MCF 10A (cell line): ENCODE results near the gene C20orf173. TPM values are rescaled to one million over a fixed set of nuclear protein-coding genes. Genes with fewer than 3 reads are reported as not detected.
A peak's percentile ranks its signal among the peaks of the same experiment; 100 is the strongest.

Experiments
- BruUV-seq: library from RNA; stranded (reverse); fragments of 400-500 nt; replicated peaks from 2 replicates; lab custom pipeline; 2021; lab: Mats Ljungman, UMichigan
- CTCF ChIA-PET: fragments of 300-600 bp; sonication (Branson Sonifier 250); formaldehyde crosslinking; extraction: SDS; loops from one replicate; lab custom pipeline; 2021; ENCODE audit warnings: antibody characterized with exemption, inconsistent platforms; lab: Yijun Ruan, JAX
- POLR2A ChIA-PET: fragments of 300-600, 350-650 bp; sonication (Branson Sonifier 250); formaldehyde crosslinking; extraction: SDS; loops from one replicate; lab custom pipeline; 2020; ENCODE audit warnings: antibody characterized with exemption, inconsistent platforms; lab: Yijun Ruan, JAX
- DNase-seq: peaks from one replicate; pipeline ENCODE4 v3.0.0-alpha.2; 2018; ENCODE audit not compliant: unreplicated experiment
- H3K27ac Mint-ChIP-seq: one replicate; pipeline ENCODE4 v1.8.0; 2022; ENCODE audit warnings: mild to moderate bottlenecking, low read depth, mixed read lengths; ENCODE audit not compliant: unreplicated experiment
- H3K27me3 Mint-ChIP-seq: one replicate; pipeline ENCODE4 v1.8.0; 2022; ENCODE audit warnings: mixed read lengths; ENCODE audit not compliant: insufficient read depth, unreplicated experiment
- H3K36me3 Mint-ChIP-seq: one replicate; pipeline ENCODE4 v1.8.0; 2022; ENCODE audit warnings: mild to moderate bottlenecking, moderate library complexity, mixed read lengths; ENCODE audit not compliant: insufficient read depth, unreplicated experiment
- H3K4me1 Mint-ChIP-seq: one replicate; pipeline ENCODE4 v1.8.0; 2022; ENCODE audit warnings: mixed read lengths; ENCODE audit not compliant: insufficient read depth, unreplicated experiment
- H3K4me3 Mint-ChIP-seq: one replicate; pipeline ENCODE4 v1.8.0; 2022; ENCODE audit warnings: mild to moderate bottlenecking, moderate library complexity, mixed read lengths; ENCODE audit not compliant: unreplicated experiment
- H3K9me3 Mint-ChIP-seq: one replicate; pipeline ENCODE4 v1.8.0; 2022; ENCODE audit warnings: mixed read lengths; ENCODE audit not compliant: unreplicated experiment
- intact Hi-C: fragments of 100-400 bp; cut with micrococcal nuclease; formaldehyde crosslinking; loops from 2 replicates; pipeline ENCODE4 v1.14.1; 2022
- total RNA-seq: library from RNA; stranded (reverse); gene quantifications from 2 replicates; pipeline ENCODE4 v1.2.3, GENCODE V29; 2022
- TF ChIP-seq, protein P1 (sequence below): fragments of 200-600 bp; IDR thresholded peaks from one replicate; pipeline ENCODE4 v1.8.0; 2022; ENCODE audit warnings: antibody characterized with exemption, mild to moderate bottlenecking; ENCODE audit not compliant: unreplicated experiment

C20orf173 gene
- total RNA-seq, 1 experiment from 2014 or later = not detected

DNA sequence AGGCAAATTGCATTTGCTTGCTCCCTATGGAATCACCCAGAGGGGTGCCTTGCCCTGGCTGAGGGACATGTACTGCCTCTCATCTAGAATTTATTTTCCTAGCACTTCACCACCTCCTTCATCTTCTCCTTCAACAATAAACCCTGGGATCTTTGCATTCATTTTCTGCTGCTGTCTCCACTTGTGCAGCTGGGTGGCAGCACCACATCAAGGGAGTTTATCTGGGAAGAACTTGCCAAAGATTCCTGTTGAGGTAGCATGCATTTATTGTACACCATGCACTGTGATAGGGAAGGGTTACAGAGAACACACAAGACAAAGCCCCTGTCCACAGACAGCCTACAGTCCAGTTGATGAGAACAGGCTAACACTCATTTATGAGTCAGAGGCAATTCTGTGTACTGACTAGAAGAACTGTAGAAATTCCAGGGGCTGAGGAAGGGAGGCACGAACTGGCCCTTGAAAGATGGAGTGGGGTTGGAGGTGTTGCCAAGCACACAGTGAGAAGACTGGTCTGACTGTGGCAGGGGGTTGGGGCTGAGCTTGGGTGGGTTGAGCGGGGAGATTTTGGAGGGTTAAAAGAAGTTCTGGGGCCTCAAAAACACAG, 17.5 kb downstream of the C20orf173 start:
- intact Hi-C loops = loop anchor here (2.0 to 10.0 kb wide), 3 partner anchors 103 to 443 kb away; partner anchors contain the start of genes NFS1, ROMO1, SCAND1 and SPAG4
- Mint-ChIP-seq H3K4me3 (no peak overlapping the region), H3K9me3 (no peaks in the 10 kb centered on the region), H3K4me1 (peaks cover 13% of the 10 kb centered on the region), H3K27me3 (no peaks in the 10 kb centered on the region), H3K27ac (no peak overlapping the region), H3K36me3 (peaks cover 29% of the 10 kb centered on the region)
- no TSS peak for BruUV-seq
- DNase-seq = peak; percentile 51
- TF ChIP-seq, protein P1, sequence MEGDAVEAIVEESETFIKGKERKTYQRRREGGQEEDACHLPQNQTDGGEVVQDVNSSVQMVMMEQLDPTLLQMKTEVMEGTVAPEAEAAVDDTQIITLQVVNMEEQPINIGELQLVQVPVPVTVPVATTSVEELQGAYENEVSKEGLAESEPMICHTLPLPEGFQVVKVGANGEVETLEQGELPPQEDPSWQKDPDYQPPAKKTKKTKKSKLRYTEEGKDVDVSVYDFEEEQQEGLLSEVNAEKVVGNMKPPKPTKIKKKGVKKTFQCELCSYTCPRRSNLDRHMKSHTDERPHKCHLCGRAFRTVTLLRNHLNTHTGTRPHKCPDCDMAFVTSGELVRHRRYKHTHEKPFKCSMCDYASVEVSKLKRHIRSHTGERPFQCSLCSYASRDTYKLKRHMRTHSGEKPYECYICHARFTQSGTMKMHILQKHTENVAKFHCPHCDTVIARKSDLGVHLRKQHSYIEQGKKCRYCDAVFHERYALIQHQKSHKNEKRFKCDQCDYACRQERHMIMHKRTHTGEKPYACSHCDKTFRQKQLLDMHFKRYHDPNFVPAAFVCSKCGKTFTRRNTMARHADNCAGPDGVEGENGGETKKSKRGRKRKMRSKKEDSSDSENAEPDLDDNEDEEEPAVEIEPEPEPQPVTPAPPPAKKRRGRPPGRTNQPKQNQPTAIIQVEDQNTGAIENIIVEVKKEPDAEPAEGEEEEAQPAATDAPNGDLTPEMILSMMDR = peak; percentile 67
- CTCF ChIA-PET = interaction anchor here (0.6 to 3.0 kb wide), 17 partner anchors 8 to 1417 kb away, joined by 3 to 17 read pairs (median 4); partner anchors contain the start of gene ERGIC3
- POLR2A ChIA-PET = interaction anchor here (1.5 to 1.7 kb wide), 3 partner anchors 9 to 152 kb away, joined by 3 to 5 read pairs (median 5); no protein-coding TSS in a partner anchor

DNA sequence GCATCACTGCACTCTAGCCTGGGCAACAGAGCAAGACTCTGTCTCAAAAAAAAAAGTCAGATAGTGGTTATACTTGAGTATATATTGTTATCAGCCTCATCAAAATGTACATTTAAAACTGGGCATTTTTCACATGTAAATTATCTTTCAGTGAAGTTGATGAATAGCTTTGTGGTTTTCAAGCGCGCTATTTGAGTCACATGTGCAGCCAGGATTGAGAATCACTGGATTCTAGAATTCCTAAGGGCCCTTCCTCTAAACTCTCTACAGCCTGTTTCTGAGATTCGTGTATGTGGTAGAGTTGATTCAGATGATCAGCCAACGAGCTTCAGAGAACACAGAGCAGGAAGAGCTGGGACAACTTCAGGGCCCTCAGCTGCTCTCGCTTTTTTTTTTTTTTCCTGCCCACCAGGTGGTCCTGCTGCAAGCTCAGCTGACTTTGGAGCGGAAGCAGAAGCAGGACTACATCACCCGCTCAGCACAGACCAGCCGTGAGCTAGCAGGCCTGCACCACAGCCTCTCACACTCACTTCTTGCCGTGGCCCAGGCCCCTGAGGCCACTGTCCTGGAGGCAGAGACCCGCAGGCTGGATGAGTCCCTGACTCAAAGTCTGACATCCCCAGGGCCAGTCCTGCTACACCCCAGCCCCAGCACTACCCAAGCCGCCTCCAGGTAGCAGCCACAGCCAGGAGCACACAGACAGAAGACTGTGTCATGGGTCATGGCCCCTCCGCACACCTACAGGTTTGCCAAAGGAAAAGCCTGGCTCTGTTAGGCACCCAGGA, 18.3 kb downstream of the C20orf173 start:
- TF ChIP-seq, protein P1 = no peak
- DNase-seq = no peak
- Mint-ChIP-seq H3K27me3 (no peaks in the 10 kb centered on the region), H3K36me3 (peaks cover 30% of the 10 kb centered on the region), H3K4me1 (peaks cover 6% of the 10 kb centered on the region), H3K9me3 (no peaks in the 10 kb centered on the region), H3K27ac (no peak overlapping the region), H3K4me3 (no peak overlapping the region)
- ChIA-PET POLR2A (interaction anchor here (0.6 to 1.7 kb wide), 7 partner anchors 8 to 1032 kb away, joined by 3 to 5 read pairs (median 4); partner anchors contain the start of gene RBM39), CTCF (interaction anchor here (0.6 to 3.0 kb wide), 17 partner anchors 8 to 299 kb away, joined by 3 to 17 read pairs (median 3); no protein-coding TSS in a partner anchor)
- TSS peak; percentile 76 for BruUV-seq
- intact Hi-C loops = loop anchor here (2.0 to 10.0 kb wide), 3 partner anchors 104 to 444 kb away; partner anchors contain the start of genes NFS1, ROMO1, SCAND1 and SPAG4

DNA sequence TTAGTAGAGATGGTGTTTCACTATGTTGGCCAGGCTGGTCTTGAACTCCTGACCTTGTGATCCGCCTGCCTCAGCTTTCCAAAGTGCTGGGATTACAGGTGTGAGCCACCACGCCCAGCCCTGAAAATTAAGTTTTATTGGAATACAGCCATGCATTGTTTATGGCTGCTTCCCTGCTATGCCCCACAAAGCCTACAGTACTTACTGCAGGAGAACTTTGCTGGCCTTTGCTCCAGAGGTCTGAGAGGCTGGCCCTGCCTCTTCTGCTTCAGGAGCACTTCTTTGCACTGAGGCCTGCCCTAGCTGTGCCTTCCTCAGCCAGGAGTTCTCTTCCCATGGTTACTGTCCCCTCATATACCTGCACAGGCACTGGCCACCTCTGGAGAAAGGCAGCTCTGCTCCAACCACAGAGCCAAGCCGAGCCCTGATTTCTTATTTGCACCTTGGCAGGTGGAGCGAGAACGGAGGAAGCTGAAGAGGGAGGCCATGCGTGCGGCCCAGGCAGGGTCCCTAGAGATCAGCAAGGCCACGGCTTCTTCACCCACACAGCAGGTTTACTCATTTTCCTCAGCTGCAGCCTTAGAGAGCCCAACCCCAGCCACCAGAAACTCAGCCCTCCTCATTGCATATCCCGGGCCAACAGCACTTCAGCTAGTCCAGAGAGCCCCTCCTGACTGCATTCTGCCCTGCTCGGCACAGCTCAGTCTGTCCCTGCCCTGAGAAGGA, 20.8 kb downstream of the C20orf173 start:
- no peaks in the 10 kb centered on the region for H3K27me3 Mint-ChIP-seq
- no peak overlapping the region for H3K27ac Mint-ChIP-seq
- no peaks in the 10 kb centered on the region for H3K4me1 Mint-ChIP-seq
- ChIA-PET CTCF (interaction anchor here (0.6 kb wide), 1 partner anchor 55 kb away, joined by 4 read pairs; no protein-coding TSS in a partner anchor), POLR2A (interaction anchor here (0.8 to 1.3 kb wide), 2 partner anchors 11 to 13 kb away, joined by 3 read pairs; no protein-coding TSS in a partner anchor)
- H3K36me3 Mint-ChIP-seq = peaks cover 43% of the 10 kb centered on the region
- intact Hi-C loops = no loop called here
- no TSS peak for BruUV-seq
- DNase-seq = no peak
- H3K4me3 Mint-ChIP-seq = no peak overlapping the region
- TF ChIP-seq, protein P1 = no peak
- no peaks in the 10 kb centered on the region for H3K9me3 Mint-ChIP-seq
